Parathyroid adenoma (tissue), 2 donors: Measurements from ENCODE around the gene COL11A1.

Experiments used
- H2AFZ ChIP-seq: fragments of 300-600 bp; sonication (generic); one replicate; pipeline ENCODE4 v1.7.0; 2017; ENCODE audit warnings: antibody characterized with exemption, mild to moderate bottlenecking
- H3K27ac ChIP-seq: fragments of 300-600 bp; sonication (generic); one replicate; pipeline ENCODE4 v1.7.0; 2017
- H3K27me3 ChIP-seq: fragments of 300-600 bp; sonication (generic); one replicate; pipeline ENCODE4 v1.7.0; 2017; ENCODE audit warnings: low read length; ENCODE audit not compliant: control insufficient read depth, insufficient read depth
- H3K36me3 ChIP-seq: fragments of 300-600 bp; sonication (generic); one replicate; pipeline ENCODE4 v1.7.0; 2017; ENCODE audit warnings: low read length; ENCODE audit not compliant: control insufficient read depth, insufficient read depth
- H3K4me1 ChIP-seq: fragments of 300-600 bp; sonication (generic); one replicate; pipeline ENCODE4 v1.7.0; 2017; ENCODE audit warnings: control low read depth
- H3K4me2 ChIP-seq: fragments of 300-600 bp; sonication (generic); one replicate; pipeline ENCODE4 v1.7.0; 2017; ENCODE audit warnings: low read length
- H3K4me3 ChIP-seq: fragments of 300-600 bp; sonication (generic); one replicate; pipeline ENCODE4 v1.7.0; 2017; ENCODE audit warnings: low read depth, low read length
- H3K79me2 ChIP-seq: fragments of 300-600 bp; sonication (generic); one replicate; pipeline ENCODE4 v1.7.0; 2017; ENCODE audit warnings: control low read depth
- H3K9ac ChIP-seq: fragments of 300-600 bp; sonication (generic); one replicate; pipeline ENCODE4 v1.7.0; 2017; ENCODE audit warnings: mild to moderate bottlenecking
- H3K9me3 ChIP-seq: fragments of 300-600 bp; sonication (generic); one replicate; pipeline ENCODE4 v1.7.0; 2017; ENCODE audit warnings: low read length; ENCODE audit not compliant: control insufficient read depth
- TF ChIP-seq, protein P1 (sequence below): fragments of 300-600 bp; sonication (generic); IDR thresholded peaks from one replicate; pipeline ENCODE4 v1.7.0; 2017; ENCODE audit warnings: antibody characterized with exemption, mild to moderate bottlenecking
- donor health status: primary hyperparathyroidism.

The COL11A1 gene

DNA sequence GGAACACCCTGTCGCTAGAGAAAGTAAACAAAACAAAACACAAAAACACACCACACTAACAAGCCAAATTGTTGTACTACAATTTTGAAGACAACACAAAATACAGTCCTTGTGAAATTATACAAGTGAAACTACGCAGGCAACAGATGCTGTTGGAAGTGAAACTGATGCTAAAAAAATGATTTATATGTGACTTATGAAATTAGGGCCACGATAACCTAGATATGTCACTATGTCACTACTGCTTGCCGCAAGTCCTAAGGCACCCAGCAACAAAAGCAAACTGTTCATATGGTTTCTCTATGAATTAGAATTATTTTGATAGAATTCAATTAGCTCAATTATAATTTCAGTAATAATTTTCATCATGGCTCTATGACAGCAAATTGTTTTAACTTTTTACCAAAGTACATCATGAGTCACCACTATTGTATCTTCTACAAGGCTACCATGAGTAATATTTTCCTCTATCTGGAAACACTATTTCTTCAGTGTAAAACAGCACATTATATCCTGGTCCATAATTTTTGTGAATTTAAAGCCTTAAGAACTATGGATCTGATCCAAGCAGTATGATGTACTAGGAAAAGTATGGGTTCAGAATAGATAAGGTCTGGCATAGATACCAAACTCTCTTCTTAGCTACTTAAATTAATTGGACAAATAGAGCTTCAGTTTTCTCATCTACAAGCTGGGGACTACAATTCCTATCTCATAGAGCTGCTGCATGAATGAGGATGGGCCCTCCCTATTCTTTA is 216.3 kb downstream of the COL11A1 start:
- H3K9me3 ChIP-seq, result no peaks in the 10 kb centered on the region
- H3K9ac ChIP-seq, result no peak overlapping the region
- H3K4me3 ChIP-seq, result no peak overlapping the region
- H3K4me2 ChIP-seq, result no peak overlapping the region
- H3K79me2 ChIP-seq, result no peaks in the 10 kb centered on the region
- no peak overlapping the region for H3K27ac ChIP-seq
- no peaks in the 10 kb centered on the region for H3K36me3 ChIP-seq
- TF ChIP-seq, protein P1, sequence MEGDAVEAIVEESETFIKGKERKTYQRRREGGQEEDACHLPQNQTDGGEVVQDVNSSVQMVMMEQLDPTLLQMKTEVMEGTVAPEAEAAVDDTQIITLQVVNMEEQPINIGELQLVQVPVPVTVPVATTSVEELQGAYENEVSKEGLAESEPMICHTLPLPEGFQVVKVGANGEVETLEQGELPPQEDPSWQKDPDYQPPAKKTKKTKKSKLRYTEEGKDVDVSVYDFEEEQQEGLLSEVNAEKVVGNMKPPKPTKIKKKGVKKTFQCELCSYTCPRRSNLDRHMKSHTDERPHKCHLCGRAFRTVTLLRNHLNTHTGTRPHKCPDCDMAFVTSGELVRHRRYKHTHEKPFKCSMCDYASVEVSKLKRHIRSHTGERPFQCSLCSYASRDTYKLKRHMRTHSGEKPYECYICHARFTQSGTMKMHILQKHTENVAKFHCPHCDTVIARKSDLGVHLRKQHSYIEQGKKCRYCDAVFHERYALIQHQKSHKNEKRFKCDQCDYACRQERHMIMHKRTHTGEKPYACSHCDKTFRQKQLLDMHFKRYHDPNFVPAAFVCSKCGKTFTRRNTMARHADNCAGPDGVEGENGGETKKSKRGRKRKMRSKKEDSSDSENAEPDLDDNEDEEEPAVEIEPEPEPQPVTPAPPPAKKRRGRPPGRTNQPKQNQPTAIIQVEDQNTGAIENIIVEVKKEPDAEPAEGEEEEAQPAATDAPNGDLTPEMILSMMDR, result no peak
- H3K4me1 ChIP-seq, result no peaks in the 10 kb centered on the region
- H2AFZ ChIP-seq, result no peak overlapping the region
- H3K27me3 ChIP-seq, result no peaks in the 10 kb centered on the region

DNA sequence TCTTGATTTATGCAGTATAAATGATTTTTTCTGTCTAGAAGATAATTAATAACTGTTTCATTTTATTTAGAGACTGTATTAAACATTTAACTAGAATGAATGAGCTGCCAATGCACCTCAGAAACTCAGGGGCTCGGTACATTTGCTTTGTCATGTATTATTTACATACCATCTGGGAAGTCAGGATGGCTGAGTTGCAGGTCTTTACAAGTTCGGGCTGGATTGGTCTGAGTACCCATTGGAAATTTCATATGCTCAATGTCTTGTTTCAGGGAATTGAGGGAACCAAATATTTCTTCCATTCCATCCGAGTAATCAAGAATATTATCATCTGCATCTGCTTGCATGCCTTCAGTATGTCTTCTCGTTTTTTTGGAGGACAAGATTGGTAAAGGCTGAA is 221.7 kb downstream of the COL11A1 start:
- TF ChIP-seq, protein P1, result no peak
- no peak overlapping the region for H2AFZ ChIP-seq

DNA sequence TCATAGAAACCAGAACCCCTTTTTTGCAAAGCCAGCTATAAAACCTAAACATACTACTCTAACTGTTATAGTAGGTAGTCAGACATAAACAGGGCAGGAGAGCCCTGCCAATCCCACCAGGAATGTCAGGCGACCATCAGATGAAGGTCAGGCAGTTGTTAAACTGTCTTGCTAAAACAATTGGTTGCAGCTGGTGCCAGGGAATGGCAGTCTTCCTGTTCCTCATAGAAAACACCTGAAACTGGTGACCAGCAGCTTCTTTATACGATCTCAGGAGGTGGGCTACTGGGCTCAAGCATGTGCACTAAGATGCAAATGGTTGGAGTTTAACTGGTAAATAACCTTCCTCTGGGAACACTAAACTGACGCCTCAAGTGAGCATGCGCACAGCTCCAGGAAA is 224.1 kb downstream of the COL11A1 start:
- TF ChIP-seq, protein P1, result no peak
- no peak overlapping the region for H3K4me3 ChIP-seq
- no peak overlapping the region for H3K4me2 ChIP-seq
- H3K9me3 ChIP-seq, result no peaks in the 10 kb centered on the region
- no peaks in the 10 kb centered on the region for H3K36me3 ChIP-seq
- H2AFZ ChIP-seq, result no peak overlapping the region
- no peaks in the 10 kb centered on the region for H3K4me1 ChIP-seq
- H3K79me2 ChIP-seq, result no peaks in the 10 kb centered on the region
- no peaks in the 10 kb centered on the region for H3K27me3 ChIP-seq
- H3K27ac ChIP-seq, result no peak overlapping the region
- no peak overlapping the region for H3K9ac ChIP-seq

More for the DNA sequence above, 221.7 kb downstream of the COL11A1 start:
- H3K36me3 ChIP-seq, result no peaks in the 10 kb centered on the region
- no peaks in the 10 kb centered on the region for H3K27me3 ChIP-seq
- H3K9ac ChIP-seq, result no peak overlapping the region
- H3K79me2 ChIP-seq, result no peaks in the 10 kb centered on the region
- H3K4me2 ChIP-seq, result no peak overlapping the region
- H3K9me3 ChIP-seq, result no peaks in the 10 kb centered on the region
- H3K4me1 ChIP-seq, result no peaks in the 10 kb centered on the region
- no peak overlapping the region for H3K27ac ChIP-seq
- H3K4me3 ChIP-seq, result no peak overlapping the region

DNA sequence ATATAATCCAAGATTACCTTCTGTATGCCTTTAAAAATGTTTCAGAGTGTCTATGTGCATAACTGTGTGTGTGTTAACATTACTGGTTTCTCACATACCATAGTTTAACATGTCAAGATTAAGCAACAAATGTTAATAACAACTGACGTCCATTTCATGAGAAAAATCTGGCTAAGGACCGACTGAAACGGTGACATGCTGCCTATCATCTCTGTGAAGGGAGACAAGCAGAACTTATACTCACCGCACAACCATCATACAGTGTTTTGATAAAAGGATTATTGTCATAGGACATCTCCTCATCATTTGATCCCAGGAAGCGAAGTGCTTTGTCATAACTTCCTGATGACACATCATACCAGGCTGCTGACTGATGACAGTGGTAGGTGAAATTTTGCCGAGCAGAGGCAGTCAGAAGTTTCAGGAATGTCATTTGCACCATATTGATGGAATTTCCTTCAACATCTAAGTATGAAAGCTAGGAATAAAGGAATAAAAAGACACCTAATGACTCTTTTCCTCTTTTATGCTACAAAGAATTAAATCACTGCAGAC is 228.8 kb downstream of the COL11A1 start:
- Histone ChIP-seq H3K27ac (no peak overlapping the region), H2AFZ (no peak overlapping the region)

More for the DNA sequence above, 228.8 kb downstream of the COL11A1 start:
- H3K4me2 ChIP-seq, result no peak overlapping the region
- no peak overlapping the region for H3K9ac ChIP-seq
- no peaks in the 10 kb centered on the region for H3K9me3 ChIP-seq
- no peak overlapping the region for H3K4me3 ChIP-seq
- H3K27me3 ChIP-seq, result no peaks in the 10 kb centered on the region
- H3K36me3 ChIP-seq, result no peaks in the 10 kb centered on the region
- H3K4me1 ChIP-seq, result no peaks in the 10 kb centered on the region
- TF ChIP-seq, protein P1, result no peak
- H3K79me2 ChIP-seq, result no peaks in the 10 kb centered on the region
